HEK293 (cell line): ENCODE results near the gene SLC16A10.
"Not testable (repeated sequence)": the region's sequence is repeated elsewhere in the genome, so short reads cannot be mapped to it uniquely, and the experiment has no call there.

Experiments
- HOXC10 ChIP-seq: sonication (generic); formaldehyde crosslinking; IDR thresholded peaks from 2 replicates; pipeline ENCODE4 v1.8.1; 2023; ENCODE audit warnings: mild to moderate bottlenecking, missing genetic modification reagents
- MZF1 ChIP-seq: fragments of 450-650 bp; formaldehyde crosslinking; IDR thresholded peaks from 2 replicates; pipeline ENCODE4 v1.5.1; 2017; ENCODE audit warnings: missing biosample characterization, missing genetic modification characterization, borderline replicate concordance
- PATZ1 ChIP-seq: fragments of 450-650 bp; formaldehyde crosslinking; IDR thresholded peaks from 2 replicates; pipeline ENCODE4 v1.5.1; 2016; ENCODE audit warnings: missing biosample characterization, missing genetic modification characterization
- ZNF223 ChIP-seq: fragments of 450-650 bp; formaldehyde crosslinking; IDR thresholded peaks from 2 replicates; pipeline ENCODE4 v1.5.1; 2016; ENCODE audit warnings: missing biosample characterization, missing genetic modification characterization
- ZNF274 ChIP-seq, 2 experiments: fragments of 200-500 bp in 1 of 2; fragments of 450-650 bp in 1 of 2; sonication (Bioruptor generic) in 1 of 2; formaldehyde crosslinking in 1 of 2; IDR thresholded peaks; 2 replicates each; pipeline versions ENCODE4 v1.5.1 to v1.6.1; 2014 to 2016; ENCODE audit warnings: borderline replicate concordance in 1 of 2, inconsistent platforms in 1 of 2, low read length in 1 of 2, missing biosample characterization in 1 of 2, missing genetic modification characterization in 1 of 2
- ZNF785 ChIP-seq: fragments of 450-650 bp; formaldehyde crosslinking; IDR thresholded peaks from 2 replicates; pipeline ENCODE4 v1.5.1; 2016; ENCODE audit warnings: missing biosample characterization, missing genetic modification characterization
- TF ChIP-seq, protein P1 (sequence below): fragments of 450-650 bp; formaldehyde crosslinking; IDR thresholded peaks from 2 replicates; pipeline ENCODE4 v1.5.1; 2016; ENCODE audit warnings: missing biosample characterization, missing genetic modification characterization

- not testable (repeated sequence) for TF ChIP-seq PATZ1 (tag by site-specific recombination); ZNF223 (tag by site-specific recombination); ZNF274 (IDR thresholded peaks at IDR 0.05; ENCODE audit: low read length); ZNF274 (tag by site-specific recombination; IDR thresholded peaks at IDR 0.05; ENCODE audit: borderline replicate concordance); ZNF785 (tag by site-specific recombination); HOXC10 (CRISPR knock-in tag); MZF1 (tag by site-specific recombination)
- TF ChIP-seq, protein P1, sequence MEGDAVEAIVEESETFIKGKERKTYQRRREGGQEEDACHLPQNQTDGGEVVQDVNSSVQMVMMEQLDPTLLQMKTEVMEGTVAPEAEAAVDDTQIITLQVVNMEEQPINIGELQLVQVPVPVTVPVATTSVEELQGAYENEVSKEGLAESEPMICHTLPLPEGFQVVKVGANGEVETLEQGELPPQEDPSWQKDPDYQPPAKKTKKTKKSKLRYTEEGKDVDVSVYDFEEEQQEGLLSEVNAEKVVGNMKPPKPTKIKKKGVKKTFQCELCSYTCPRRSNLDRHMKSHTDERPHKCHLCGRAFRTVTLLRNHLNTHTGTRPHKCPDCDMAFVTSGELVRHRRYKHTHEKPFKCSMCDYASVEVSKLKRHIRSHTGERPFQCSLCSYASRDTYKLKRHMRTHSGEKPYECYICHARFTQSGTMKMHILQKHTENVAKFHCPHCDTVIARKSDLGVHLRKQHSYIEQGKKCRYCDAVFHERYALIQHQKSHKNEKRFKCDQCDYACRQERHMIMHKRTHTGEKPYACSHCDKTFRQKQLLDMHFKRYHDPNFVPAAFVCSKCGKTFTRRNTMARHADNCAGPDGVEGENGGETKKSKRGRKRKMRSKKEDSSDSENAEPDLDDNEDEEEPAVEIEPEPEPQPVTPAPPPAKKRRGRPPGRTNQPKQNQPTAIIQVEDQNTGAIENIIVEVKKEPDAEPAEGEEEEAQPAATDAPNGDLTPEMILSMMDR (tag by site-specific recombination) = not testable (repeated sequence)
These were observed 168.5 kb downstream of the SLC16A10 start for GRCh38 chr6:111255838-111256237.
